Right lobe of liver (tissue), 4 donors: Measurements from ENCODE around the gene SYT3.
"Not testable (repeated sequence)": the region's sequence is repeated elsewhere in the genome, so short reads cannot be mapped to it uniquely, and the experiment has no call there.

Source experiments
- POLR2A ChIP-seq: fragments of 450-650 bp; IDR thresholded peaks from one replicate; pipeline ENCODE4 v1.6.1; 2017; ENCODE audit warnings: antibody characterized with exemption, mild to moderate bottlenecking
- TF ChIP-seq, protein P1 (sequence below), 4 donors: fragments of 200-600 bp in 3 of 4; fragments of 450-650 bp in 1 of 4; IDR thresholded peaks; one replicate each; pipeline versions ENCODE4 v1.5.1 to v1.8.0; 2016 to 2022; ENCODE audit warnings: antibody characterized with exemption in 4 of 4, mild to moderate bottlenecking in 2 of 4
- donor health status: DM: no; HTN: no; CAD: no.
- donor health status: DM: no; HTN: no; CAD: no.
- donor health status: DM: no; HTN: yes; CAD: no.

DNA sequence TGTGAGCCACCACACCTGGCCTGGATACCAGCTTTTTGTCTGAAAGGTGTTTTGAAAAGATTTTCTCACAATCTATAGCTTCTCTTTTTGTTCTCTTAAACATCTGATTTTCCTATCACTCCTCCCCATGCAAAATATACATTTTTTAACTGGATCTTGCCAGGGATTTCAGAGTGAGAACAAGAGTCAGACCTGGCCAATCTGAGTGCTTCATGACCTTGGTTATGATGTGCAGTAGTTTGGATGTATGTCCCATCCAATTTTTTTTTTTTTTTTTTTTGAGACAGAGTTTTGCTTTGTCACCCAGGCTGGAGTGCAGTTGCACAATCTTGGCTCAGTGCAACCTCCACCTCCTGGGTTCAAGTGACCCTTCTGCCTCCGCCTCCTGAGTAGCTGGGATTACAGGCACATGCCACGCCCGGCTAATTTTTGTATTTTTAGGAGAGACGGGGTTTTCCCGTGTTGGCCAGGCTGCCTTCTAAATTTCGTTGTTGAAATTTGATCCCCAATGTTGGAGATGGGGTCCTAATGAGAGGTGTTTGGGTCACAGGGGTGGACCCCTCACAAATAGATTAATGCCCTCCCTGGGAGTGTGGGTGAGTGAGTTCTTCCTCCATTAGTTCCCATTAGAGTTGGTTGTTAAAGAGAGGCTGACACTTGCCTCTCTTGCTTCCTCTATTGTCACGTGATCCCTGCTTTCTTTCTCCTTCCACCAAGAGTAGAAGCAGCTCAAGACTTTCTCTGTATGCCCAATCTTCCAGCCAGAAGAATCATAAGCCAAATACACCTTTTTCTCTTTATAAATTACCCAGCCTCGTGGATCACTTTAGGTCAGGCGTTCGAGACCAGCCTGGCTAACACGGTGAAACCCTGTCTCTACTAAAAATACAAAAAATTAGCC, 26.9 kb downstream of the SYT3 start:
- TF ChIP-seq, protein P1, sequence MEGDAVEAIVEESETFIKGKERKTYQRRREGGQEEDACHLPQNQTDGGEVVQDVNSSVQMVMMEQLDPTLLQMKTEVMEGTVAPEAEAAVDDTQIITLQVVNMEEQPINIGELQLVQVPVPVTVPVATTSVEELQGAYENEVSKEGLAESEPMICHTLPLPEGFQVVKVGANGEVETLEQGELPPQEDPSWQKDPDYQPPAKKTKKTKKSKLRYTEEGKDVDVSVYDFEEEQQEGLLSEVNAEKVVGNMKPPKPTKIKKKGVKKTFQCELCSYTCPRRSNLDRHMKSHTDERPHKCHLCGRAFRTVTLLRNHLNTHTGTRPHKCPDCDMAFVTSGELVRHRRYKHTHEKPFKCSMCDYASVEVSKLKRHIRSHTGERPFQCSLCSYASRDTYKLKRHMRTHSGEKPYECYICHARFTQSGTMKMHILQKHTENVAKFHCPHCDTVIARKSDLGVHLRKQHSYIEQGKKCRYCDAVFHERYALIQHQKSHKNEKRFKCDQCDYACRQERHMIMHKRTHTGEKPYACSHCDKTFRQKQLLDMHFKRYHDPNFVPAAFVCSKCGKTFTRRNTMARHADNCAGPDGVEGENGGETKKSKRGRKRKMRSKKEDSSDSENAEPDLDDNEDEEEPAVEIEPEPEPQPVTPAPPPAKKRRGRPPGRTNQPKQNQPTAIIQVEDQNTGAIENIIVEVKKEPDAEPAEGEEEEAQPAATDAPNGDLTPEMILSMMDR (IDR thresholded peaks at IDR 0.05) = not testable (repeated sequence)
- not testable (repeated sequence) for TF ChIP-seq POLR2A
